GM19193 (cell line): ENCODE results near the gene SORCS3.

Source experiments
- POLR2A ChIP-seq: IDR thresholded peaks from 4 replicates; pipeline ENCODE4 v1.6.1; 2011; ENCODE audit not compliant: insufficient read depth, insufficient read length; ENCODE audit errors: extremely low read depth

SORCS3 gene

DNA sequence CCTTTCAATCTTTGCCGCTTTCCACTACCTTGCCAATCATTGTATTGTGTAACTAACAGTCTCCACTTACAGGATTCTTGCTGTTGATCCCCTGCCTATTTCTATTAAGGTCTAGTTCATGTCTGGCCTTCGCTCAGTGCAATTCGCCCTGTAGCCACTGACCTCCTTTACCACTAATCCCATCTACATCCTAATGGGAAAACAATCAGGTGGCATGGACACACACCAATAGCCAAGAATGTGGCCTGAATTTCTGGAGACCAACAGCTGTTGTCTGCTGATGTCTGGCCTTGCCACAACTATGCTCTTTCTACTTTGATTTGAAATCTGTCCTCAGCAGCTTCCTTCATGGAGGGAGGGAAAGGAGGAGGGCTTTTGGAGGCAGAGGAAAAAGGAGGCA is 546.2 kb downstream of the SORCS3 start:
- TF ChIP-seq POLR2A, result no peak

DNA sequence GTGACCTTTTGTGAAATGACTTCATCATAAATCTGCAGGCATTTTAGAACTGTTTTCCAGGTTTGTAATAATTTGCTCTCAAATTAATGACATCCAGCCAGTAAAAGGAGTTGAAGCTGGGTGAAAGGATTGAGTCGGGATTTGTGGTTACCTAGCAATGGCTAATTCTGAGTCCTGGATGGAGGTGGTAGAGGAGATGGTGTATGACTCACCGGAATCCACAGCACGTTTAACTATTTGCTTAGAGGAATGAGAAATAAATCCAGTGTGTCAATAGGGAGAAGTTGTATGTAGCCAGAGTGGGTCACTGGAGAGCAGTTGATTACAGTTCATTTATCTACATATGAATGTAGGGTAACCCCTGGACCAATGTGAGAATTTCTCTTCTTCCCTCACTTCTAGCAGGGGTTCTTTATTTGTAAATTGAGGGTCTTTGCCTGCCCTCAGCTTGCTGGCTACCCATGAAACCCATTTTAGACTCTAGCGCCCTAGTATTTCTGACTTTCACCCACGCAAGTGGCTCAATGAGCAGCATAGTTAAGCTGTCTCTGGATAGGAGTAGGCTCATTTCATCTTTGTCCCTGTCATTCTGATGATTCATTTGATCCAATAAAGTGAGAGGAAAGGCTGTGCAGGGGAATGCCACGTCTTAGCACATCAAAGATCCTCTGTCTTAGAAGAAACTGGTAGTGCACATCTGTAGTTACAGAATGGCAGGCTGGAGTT is 547.8 kb downstream of the SORCS3 start:
- TF ChIP-seq POLR2A, result no peak

DNA sequence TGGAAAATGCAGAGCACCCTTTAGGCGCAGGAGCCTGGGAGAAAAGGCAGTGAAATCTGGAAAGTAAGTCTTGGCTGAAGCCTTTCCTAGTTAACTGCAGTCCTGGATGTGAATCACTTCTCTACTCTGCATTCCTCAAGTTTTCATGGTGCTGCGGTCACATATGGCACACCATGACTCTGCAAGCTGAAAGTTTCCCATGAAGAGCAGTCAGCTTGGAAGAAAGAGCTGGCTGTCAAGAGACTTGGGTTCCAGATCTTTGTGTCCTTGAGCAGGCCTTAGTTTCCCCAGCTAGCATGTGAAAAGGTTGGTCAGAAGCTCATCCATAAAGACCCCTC is 548.3 kb downstream of the SORCS3 start:
- TF ChIP-seq POLR2A, result no peak

DNA sequence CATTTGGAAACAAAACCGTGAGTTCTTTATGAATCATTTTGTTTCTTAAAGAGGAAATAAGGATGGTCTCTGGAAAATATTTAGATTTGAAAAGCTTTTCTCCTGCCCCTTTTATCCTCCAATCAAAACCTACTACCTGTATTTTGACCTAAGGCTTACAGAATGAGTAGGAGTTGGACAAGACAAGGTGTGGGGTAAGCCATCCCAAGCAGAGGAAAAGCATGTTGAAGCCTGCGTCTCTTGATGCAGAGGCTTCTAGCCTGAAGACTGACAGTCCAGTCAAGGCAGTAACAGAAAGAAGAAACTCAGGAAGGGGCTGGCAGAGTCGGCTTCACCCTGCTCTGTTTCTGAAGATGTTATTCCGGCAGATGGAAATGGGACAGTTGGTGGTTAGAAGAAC is 551.1 kb downstream of the SORCS3 start:
- TF ChIP-seq POLR2A, result no peak

DNA sequence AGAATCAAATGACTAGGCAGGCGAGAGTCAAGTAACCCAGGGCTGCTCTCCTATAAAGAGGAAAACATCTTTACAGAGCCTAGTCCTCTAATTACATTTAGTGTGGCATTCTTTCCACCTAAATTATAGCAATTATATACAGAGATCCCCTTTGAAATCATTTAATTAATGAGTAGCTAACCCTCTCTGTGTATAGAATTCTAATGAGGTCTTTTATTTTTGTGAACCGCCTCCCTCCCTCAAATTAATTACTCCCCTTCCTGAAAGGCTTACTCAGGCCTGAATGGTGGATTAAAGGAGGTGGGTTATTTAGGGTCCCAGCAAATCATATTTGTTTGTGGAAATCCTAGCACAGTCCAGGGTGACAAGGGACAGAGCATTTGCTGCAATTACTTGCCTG is 551.8 kb downstream of the SORCS3 start:
- TF ChIP-seq POLR2A, result no peak

DNA sequence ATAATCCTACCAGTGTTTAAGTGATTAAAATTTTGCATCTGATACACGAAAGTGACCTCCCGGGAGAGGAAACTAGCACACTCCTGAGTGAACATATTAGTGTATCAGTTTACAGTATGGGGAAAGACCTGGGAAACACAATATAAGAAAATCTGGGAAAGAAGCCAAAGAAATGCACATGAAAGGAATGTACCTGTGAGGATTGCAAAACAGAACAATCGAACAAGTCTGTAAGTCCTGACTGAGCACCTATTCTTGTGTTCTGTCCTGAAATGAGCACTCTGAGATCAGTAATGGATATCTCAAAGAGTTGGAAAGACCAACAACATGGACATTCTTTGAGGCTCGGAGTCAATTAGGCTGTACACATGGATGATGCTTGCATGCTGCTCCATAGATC is 554.7 kb downstream of the SORCS3 start:
- no peak for TF ChIP-seq POLR2A

DNA sequence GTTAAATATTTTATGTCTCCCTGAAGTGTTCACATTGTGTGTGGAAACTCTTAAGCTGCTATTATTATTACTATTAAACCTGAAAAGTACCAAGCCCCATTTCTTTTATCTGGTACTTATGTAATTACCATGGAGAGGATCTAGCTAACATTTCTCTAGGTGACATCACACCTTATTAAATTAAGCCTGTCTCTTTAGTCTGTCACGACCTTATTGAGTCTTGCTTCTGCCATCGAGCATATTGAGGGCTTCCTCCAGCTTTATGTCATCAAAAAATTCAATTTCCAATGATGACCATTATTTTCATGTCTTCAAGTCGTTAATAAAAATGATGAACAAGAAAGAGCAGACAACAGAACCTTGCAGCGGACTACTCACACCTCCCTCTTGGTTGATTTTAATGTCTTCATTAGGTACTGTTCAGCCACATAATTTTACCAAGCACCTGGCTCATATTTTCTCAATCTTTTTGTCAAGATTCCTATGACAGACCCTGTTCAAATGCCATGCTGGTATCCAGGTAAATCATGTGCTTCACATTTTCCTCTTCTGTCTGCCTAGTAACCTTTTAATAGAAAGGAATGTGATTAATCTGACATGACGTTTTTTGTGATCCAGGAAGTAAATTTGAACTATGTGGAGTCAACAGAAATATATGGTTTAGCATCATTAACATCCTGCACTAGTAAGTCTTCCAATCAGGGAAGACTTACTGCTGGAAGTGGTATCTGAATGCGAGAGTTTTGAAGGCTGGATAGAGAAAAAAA is 556.7 kb downstream of the SORCS3 start:
- TF ChIP-seq POLR2A, result no peak

DNA sequence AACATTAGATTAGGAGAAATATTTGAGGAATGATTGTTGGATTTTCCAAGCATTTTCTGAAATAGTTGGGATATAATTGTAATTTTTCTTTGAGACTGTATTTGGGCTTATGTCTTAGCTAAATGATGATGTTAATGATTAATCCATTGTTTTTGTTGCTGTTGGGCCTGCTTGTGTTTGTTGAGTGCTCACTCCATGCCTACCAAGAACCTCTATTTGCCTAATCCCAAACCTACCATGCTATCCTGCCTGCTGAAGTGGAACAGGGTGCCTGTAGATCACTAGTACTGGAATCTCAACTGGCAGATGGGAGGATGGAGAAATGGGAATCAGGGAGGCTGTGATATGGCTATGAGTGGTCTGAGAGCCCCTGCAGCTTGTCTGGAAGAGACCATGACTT is 565.5 kb downstream of the SORCS3 start:
- TF ChIP-seq POLR2A, result no peak

DNA sequence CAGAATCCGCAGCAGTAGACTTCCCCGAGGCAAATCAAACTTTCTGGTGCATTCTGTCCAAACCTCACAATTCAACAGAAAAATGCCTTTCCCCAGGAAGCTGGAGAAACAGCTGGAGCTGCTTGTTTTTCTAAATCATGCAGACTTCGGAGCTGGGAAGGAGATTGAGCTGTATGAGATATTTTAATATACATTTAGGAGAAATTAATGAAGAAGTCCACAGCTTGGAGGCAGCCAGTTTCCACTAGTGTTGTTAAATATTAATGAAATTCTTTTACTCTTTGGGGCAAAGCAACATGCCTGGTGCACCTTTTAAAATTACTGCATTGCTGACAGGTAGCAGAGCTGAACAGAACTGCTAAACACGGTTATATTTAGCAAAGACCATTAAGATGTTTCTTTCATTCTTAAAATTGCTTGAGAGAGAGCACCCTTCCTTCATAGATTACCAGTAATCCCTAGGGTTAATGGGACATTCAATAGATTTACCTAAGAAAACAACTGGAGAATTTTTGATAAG is 566.4 kb downstream of the SORCS3 start:
- no peak for TF ChIP-seq POLR2A

DNA sequence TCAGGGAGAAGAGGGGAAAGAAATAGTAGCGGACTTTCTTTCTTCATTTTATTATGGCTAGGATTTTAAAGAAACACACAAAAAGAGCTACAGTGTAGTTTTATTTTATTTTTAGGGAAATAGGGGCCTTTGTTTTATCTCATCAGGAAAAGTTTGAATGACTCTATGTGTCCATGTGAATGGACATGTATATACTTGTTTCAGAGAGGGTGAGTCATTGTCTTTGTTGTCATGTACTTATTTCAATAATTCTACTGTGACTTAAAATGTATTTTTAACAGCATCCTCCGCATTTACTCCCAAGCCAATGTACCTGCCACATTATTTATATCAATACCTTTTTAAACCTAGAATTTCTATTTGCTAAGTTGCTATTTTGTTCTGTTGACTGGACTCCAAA is 569.5 kb downstream of the SORCS3 start:
- TF ChIP-seq POLR2A, result no peak

DNA sequence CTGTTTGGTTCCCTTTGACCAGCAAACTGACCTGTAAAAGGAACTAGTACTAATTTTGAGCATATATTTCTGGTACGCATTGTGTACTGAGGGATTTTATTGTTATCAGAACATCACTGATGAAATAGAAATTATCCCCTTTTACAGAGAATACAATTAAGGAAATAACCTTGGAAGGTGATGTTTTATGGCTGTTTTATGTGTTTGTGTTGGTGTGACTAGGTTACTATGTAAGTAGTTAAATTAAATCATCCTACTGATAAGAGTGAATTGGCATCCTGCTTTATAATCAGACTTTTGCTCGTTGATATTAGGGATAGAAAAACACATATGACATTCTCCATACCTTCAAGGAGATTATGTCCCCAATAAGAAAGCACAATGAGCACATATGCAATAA is 596.6 kb downstream of the SORCS3 start:
- no peak for TF ChIP-seq POLR2A

DNA sequence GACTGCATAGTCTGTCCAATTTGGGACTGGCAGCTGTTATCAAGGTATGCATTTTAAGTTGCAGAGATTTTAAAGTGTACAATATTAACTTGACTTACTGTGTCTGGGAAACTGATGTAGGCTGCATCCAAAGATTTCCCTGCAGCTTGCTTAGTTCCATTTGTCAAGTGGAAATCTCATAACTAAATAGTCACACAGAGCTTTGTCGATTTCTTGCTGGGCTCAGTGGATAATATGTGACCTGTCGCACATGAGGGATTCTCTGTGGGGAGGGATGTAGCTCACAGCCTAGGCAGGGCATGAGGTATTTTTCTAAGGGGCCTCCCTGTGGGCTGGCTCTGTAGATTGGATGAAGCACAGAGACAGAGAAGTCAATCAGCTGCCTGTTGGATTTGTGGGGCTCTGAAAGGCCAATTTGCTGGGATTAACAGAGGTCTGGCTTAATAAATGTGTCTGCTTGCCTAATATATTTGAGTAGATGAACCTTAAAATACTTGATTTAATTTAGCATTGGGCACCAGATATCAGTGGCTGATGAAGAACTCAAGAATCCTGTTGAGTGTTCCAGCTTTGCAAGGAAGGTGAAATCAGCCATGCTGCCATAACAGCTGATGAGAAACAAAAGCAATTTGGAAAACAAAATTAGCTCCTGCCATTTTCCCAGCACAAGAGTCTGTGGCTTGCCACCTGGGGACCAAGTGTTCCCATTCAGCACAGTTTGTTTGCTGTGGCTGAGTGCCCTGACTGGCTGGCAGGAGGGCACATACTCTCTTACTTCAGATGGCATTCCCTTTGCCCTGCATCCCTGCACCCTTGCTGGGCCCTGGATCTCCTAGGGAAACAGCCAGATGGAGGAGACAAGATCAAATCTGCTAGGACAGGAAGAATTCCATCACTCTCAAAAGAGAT is 598.5 kb downstream of the SORCS3 start:
- TF ChIP-seq POLR2A, result no peak

DNA sequence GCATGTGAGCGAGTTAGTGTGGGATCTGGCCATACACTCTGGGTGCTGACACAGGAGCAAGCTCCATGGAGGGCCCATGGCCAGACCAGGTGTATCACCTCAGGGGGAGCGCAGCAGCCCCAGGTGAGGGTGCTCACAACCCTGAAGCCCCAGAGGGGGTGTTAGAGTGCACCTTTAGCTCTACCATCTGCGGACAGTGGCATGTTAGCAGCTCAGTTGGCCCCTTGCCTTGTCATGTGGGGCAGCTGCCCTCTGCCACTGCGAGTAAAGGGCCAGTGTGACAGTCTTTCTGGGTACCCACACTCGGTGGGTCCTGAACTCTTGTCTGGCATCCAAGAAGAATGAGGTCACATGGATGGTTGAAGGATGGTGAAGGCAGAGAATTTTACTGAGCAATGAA is 600.2 kb downstream of the SORCS3 start:
- no peak for TF ChIP-seq POLR2A

DNA sequence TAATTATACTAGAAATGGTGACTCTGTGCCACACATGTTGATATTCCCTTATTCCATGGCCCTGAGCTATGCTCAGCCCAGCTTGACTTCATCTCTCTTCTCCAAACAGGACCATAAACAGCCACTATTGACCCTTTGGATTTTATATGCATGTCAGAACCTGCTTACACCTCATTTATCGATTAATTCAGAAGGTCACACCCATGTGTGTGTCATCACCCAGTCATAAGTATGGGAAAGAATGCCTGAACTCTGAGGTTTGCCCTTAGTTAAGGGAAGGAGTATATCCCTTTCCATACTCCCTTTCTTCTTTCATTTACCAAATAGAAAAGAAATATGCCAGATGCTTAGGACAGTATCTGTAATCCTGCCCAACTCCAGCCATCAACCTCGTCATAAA is 602.3 kb downstream of the SORCS3 start:
- TF ChIP-seq POLR2A, result no peak

DNA sequence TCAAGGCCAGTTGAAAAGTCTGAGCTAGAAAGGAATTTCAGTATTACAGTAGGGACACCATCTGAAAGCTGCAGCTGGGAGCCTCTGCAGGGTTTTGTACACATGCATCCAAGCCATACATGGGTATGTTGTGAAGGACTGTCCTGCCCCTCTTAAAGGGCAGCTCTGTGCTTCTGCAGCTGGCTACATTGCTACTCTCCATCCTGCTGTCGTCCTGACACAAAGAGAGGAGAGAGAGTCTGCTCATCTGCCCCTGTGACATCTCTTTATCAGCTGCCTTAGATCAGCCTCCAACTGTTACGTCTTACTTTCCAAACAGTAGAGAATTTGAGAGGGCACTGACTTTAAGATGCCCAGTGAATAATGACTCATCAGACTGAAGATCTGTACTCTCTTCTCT is 602.7 kb downstream of the SORCS3 start:
- TF ChIP-seq POLR2A, result no peak
